Activated CD4-positive, alpha-beta T cell treated with anti-CD3 and anti-CD28 coated beads, Interleukin-2, Interleukin-6, amounts not matched to agents 100 ng/mL and 50 ng/mL, durations not matched to agents 16 hours and 8 hours (primary cell): ENCODE data around the gene INTS2.
"Not testable (repeated sequence)": the region's sequence is repeated elsewhere in the genome, so short reads cannot be mapped to it uniquely, and the experiment has no call there.

ENCODE experiments used
- DNase-seq: peaks from one replicate; pipeline ENCODE4 v3.0.0-alpha.2; 2020

INTS2 gene

DNA sequence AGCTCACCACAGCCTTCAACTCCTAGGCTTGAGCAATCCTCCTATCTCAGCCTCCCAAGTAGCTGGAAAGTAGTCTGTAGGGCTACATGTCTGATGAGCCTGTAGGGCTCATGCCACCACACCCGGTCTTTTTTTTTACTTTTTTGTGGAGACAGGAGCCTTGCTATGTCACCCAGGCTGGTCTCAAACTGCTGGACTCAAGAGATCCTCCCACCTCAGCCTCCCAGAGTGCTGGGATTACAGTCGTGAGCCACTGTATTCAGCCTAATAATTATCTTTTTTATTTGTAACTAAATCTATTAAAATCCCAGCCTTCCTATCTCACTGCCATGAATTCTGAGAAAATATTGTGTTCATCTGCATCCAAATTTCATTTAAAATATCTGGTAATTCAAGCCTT is 79.5 kb downstream of the INTS2 start:
- DNase-seq = no peak

DNA sequence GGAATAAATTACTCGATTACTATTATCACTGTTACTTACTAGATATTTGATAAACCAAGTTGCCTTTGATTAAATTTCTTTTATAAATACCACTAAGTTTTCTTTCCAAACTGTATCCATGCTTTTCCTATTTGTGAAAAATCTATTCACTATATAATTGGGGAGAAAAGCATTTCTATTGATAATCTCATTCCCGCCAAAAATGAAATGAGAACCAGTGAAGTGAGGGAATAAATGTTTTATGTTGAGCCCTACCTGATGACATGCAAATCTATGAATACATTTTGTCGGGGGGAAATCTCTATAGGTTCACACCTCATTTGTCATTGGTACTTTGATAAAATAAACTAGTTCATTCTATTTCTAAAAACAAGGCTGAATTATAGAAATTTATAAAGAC is 80.1 kb downstream of the INTS2 start:
- DNase-seq = no peak

DNA sequence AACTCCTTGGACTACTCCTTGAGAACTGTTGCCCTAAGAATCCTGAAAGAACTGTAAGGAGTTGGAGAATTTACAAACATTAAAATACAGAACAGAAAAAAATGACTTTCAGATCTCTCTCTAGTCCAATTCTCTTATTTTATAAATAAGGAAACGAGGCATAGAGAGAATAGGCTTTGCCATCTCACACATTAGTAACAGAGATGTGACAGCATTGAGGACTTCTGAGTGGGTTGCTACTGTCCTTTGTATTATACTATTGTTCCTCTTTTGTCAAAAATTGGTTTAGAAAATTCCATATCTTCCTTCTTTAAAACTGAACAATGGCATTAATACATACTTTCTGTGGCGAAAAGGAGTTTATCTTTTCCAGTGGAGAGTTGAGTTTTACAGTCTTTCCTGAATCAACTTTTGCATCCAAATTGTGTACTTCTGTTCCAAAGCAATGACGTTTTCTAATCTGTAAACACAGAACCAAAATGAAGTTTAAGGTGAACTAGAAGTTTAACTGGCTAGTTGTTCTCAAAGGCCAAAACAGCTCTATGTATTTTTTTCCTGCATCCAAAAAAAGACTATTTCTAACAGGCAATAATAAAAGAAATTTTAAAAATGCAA is 80.9 kb downstream of the INTS2 start:
- DNase-seq = no peak

DNA sequence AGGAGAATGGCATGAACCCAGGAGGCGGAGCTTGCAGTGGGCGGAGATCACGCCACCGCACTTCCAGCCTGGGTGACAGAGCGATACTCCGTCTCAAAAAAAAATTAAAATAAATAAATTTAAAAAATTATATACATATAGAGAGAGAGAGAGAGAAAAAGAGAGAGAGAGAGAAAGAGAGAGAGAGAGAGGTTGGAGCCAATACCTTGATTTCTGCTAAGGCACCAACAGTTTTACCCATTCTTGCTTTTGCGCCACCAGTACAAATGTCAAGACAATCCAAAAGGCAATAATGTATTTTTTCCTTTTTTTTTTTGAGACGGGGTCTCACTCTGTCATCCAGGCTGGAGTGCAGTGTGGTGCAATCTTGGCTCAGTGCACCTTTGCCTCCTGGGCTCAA is 81.7 kb downstream of the INTS2 start:
- no peak for DNase-seq

DNA sequence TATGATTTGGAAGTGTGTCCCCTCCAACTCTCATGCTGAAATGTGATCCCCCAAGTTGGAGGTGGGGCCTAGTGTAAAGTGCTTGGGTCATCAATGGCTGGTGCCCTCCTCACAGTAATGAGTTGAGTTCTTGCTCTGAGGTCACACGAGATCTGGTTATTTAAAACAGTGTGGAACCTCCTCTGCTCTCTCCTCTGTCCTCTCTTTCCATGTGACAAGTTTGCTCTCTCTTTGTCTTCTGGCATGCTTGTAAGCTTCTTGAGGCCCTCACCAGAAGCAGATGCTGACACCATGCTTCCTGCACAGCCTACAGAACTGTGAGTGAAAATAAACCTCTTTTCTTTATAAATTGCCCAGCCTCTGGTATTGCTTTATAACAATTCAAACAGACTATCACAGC is 84.3 kb downstream of the INTS2 start:
- no peak for DNase-seq

DNA sequence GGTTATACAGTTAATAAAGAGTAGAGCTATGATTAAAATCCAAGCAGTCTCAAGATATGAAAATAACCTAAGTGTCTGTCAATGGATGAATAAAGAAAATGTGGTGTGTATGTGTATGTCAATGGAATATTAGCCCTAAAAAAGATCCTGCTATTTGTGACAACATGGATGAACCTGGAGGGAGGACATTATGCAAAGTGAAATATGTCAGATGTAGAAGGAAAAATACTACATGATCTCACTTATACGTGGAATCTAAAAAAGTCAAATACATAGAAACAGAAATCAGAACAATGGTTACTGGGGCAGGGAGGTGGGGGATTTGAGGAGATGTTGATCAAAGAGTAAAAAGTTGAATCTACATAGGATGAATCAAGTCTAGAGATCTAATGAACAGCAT is 84.9 kb downstream of the INTS2 start:
- DNase-seq = no peak

DNA sequence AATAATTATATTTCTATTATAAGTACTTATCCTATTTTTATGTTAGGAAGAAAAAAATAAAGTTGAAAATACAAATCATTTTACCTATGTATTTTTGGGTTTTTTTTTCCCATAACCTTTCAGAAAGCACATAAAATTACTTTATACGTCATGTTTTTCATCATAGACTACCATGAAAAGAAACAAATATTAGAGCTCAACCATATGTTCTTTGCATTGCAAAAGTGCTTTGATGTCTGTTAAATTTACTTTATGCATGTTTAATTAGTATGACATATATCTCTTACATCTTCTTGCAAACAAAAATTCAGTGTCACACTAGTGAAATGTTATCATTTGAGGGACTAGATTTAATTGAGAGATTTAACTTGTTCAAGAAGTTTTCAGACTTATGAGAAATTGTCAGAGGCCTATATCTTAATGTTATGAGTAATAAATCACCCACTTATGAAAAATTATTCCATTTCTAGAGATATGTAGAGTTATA is 88.4 kb downstream of the INTS2 start:
- no peak for DNase-seq

DNA sequence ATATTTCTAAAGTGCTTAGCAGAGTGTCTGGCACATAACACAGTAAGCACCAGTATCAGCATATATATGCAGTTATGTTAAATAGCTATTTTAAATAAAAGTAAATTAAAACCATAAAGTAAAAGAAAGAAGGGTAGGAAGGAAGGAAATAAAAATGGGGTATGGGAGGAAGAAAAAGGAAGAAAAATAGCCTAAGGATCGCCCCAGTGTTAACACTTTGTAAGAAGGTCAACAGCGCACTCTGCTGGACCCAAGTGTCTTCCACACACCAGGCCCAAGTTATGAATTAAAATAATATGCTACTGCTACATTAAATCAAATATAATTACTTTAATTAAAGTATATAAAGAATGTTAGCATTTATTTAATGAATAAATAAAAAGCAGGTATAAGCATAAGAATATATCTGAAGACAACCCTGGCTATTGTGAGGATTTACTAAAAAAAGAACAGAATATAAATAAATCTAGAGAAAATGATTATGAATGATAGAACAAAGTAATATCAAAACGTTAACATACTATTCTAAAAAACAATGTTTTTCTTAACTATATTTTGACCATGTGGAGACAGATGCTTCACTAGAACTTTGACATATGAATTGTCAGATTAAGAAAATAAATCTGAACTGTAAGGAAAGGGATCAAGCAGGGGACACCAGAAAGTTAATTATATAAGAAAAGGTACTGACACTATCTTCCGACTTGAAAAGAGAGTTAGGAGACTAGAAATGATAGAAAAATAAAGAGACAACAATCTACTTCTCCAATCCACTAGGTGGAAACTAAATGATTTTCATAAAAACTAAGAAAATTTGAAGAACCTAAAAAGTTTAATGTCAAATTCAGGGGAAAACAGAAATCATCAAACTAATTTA is 90.4 kb downstream of the INTS2 start:
- DNase-seq = peak; percentile 56

DNA sequence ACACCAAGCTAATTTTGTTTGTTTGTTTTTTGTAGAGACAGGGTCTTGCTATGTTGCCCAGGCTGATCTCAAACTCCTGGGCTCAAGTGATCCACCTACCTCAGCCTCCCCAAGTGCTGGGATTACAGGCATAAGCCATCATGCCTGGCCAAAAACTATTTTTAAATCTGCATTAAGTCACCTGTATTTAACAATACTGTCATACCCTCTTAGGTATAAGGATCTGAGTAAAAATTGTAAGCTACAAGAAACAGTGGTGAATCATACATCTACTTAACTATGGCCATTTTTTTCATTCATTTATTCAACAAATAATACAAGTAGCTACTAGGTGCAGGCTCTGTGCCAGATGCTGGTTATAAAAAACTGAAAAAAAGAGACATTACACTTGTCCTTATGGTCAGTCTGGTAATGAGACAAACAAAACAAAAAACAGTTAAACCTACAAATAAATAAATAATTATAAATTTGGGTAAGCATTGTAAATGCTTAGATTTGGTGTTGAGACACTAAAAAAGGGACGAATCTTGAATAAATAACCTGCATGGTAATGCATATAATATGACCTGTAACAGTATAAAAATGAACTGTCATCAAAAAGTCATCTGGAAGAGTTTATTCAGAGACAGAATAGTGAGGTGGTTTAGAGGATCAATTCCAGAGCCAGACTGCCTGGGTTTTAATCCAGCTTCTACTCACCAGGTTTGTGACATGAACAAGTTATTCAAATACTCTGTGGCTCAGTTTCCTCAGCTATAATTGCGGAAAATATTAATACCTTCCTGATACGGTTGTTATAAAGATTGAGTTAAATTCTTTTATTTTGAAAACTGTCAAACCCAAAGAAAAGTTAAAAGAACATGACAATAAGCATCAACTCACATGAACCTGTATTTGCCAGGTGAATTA is 91.3 kb downstream of the INTS2 start:
- no peak for DNase-seq

DNA sequence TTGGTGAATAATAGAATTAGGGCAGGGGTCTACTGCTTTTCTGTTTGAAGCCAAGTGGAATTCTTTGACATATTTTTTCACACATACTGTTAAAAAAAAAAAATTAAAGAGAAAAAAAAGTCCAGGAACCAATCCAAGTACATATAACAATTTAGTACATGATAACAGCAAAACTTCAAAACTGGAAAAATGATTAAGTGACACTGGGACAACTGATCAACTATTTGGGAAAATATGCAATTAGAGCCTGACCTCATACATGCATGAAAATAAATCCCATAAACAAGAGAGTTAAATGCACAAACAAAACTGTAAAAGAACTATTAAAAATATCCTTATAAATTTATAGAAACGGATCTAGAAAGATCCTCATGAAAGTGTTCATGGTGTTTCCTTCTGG is 92.2 kb downstream of the INTS2 start:
- DNase-seq = no peak

DNA sequence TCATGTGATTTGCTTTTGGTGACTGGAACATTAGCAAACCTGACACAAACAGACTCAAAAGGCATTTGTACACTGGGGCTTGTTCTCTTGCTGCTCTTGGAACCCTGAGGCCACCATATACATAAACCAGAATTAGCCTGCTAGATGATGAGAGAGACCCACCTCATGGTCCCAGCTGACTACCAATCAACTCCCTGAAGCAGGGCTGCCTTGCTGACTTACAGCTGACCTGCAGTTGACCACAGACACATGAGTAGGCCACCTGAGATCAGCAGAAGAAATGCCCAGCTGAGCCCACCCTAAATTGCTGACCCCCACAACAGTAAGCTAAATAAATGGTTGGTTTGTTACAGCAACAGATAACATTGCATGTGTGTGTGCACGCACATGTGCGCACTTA is 93.2 kb downstream of the INTS2 start:
- no peak for DNase-seq

DNA sequence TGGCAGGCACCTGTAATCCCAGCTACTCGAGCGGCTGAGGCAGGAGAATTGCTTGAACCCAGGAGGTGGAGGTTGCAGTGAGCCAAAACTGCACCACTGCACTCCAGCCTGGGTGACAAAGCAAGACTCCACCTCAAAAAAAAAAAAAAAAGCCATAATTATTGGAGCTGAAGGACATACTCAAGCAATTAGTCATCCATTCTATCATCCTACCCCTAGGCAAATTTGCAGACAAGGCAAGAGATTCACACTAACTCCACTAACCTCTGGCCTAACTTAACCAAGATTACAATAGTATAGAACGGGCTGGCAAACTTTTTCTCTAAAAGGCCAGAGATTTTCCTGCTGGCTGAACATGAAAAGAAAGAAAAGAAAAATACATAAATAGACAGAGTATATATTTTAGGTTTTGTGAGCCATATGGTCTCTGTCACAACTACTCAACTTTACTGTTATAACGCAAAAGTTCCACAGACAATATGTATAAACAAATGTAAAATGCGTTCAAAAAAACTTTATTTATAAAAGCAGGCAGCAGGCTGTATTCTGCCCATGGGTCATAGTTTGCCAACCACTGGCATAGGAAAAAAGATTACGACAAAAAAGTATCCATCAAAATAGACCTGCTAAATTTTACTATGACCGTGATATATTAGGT is 94.1 kb downstream of the INTS2 start:
- no peak for DNase-seq

DNA sequence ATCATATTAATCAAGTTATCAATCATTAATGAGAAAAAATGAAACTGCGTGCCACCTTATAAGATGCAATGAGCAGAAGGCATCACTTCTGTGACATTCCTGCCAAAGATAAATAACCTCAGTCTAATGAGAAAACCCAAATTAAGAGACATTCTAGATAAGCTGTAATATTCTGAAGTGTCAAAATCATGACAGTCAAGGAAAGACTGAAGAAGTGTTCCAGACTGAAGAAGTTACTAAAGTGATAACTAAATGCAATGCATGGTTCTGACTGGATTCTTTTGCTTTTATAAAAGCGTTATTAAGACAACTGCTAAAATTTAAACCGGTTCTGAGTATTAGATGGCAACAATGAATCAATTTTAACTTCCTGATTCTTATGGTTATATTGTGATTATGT is 95.3 kb downstream of the INTS2 start:
- no peak for DNase-seq

DNA sequence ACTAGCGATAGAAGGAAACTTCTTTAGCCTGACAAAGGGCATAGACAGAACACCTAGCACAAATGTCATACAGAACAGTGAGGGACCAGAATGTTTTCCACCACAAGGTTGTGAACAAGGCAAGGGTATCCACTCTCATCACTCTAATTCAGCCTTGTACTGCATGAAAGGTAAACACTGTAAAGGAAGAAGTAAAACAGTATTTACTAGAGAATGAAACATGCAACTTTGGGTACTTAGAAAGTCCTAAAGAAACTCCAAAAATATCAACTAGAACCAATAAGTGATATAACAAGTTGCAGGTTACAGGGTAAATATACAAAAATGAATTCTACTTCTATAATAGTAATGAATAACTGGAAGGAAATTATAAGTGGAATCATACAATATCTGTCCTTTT is 96.7 kb downstream of the INTS2 start:
- DNase-seq = no peak

DNA sequence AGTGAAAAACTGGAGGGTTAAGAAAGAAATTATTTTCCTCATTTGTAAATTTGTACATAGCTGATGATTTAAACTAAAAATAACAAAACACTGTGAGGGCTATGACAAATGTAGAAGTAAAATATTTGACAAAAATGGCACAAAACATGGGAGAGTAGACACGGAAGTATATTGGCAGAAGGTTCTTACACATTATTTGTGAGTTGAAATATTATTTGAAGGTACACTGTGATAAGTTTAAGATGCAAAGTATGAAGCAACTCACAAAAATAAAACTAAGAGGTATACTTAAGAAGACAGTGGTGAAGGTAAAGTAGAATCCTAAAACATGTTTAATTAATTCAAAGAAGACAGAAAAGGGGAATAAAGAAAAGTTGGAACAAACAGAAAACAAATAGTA is 99.1 kb downstream of the INTS2 start:
- no peak for DNase-seq

DNA sequence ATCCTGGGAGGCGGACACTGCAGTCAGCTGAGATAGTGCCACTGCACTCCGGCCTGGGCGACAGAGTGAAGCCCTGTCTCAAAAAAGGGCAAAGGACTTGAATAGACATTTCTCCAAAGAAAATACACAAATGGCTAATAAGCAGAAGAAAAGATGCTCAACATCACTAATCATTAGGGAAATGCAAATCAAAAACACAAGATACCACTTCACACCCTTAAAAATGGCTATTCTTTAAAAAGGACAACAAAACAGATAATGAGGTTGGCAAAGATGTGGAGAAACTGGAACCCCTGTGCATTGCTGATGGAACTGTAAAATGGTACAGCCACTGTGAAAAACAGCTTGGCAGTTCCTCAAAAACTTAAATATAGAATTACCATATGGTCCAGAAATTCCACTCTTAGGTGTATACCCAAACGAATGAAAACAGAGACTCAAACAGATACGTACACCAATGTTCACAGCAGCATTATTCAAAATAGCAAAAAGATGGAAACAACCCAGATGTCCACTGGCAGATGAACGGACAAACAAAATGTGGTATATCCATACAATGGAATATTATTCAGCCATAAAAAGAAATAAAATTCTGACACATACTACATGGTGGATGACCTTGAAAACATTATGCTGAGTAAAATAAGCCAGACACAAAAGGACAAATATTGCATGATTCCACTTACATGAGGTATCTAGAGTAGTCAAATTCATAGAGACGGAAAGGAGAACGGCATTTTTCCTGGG is 100.0 kb downstream of the INTS2 start:
- no peak for DNase-seq

DNA sequence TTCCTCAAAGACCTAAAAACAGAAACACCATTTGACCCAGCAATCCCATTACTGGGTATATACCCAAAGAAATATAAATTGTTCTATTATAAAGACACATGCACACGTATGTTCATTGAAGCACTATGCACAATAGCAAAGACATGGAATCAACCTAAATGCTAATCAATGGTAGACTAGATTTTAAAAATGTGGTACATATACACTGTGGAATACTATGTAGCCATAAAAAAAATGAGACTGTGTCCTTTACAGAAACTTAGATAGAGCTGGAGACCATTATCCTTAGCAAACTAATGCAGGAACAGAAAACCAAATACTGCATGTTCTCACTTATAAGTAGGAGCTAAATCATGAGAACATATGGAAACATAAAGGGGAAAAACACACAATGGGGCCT is 100.9 kb downstream of the INTS2 start:
- DNase-seq = not testable (repeated sequence)

DNA sequence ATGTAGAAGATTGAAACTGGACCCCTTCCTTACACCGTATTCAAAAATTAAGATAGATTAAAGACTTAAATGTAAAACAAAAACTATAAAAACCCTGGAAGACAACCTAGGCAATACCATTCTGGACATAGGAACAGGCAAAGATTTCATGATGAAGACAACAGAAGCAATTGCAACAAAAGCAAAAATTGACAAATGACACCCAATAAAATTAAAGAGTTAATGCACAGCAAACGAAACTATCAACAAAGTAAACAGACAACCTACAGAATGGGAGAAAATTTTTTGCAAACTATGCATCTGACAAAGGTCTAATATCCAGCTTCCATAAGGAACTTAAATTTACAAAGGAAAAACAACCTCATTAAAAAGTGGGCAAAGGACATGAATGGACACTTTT is 101.6 kb downstream of the INTS2 start:
- DNase-seq = not testable (repeated sequence)

DNA sequence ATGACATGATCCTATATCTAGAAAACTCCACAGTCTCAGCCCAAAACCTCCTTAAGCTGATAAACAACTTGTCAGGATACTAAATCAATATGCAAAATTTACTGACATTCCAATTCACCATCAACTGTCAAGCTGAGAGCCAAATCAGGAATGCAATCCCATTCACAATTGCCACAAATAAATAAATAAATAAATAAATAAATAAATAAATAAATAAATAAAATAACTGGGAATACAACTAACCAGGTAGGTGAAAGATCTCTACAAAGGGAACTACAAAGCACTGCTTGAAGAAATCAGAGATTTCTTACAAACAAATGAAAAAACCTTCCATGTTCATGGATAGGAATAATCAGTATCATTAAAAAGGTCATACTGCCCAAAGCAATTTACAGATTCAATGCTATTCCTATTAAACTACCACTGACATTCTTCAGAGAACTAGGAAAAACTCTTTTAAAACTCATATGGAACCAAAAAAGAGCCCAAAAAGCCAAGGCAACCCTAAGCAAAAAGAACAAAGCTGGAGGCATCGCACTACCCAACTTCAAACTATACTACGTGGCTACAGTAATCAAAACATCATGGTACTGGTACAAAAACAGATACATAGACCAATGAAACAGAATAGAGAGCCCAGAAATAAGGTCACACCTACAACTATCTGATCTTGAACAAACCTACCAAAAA is 102.2 kb downstream of the INTS2 start:
- no peak for DNase-seq

DNA sequence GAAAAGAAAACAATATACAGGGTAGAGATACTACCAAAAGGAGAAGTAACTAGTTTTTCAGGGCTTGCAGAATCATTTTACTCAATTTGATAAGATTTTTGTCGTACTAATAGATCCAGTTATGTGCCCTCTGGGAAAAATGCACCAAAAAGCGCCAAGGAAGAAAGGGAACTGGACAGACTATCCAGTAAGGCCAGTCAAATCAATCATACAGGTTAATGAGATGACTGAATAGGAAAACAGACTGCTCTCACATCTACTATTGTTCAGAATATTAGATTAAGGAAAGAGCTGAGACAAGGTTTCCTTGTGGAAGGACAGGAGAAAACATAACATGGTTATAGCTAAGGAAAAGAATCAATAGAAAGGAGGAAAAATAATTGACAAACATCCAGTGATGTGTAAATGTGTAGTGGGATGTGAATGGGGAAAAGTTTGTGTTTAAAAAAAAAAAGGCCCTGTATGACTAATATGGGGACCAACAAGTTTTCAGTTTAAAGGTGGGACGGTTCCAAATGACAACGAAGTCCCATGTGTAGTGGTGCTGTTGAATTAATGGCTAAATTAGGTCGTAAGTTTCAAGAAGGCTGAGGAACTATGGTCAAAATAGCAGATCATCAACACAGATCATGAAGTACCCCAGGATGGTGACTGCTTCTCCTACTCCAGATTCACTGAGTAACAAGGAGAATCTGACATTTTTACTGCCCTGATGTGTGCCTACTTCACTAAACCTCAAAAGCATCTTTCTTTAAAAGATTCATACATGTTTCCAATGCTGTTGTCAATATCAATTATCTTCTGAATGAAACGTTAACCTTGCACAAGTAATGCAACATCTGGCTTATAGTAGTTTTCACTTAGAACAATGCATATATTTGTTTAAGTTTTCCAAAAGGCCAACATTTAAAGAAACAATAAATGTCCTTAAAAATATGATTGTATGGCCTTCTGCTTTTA is 105.2 kb downstream of the INTS2 start:
- no peak for DNase-seq
